T-helper 1 cell treated with Interleukin-12 subunit alpha and Interleukin-12 subunit beta and Interleukin-4 antibody, amounts not matched to agents 30 ng/mL and 1 ng/mL, for 36 hours (primary cell): ENCODE results near the gene ORAI2. TPM values are rescaled to one million over a fixed set of nuclear protein-coding genes. Genes with fewer than 3 reads are reported as not detected.
"Not testable (repeated sequence)": the region's sequence is repeated elsewhere in the genome, so short reads cannot be mapped to it uniquely, and the experiment has no call there.

ENCODE experiments used
- intact Hi-C: fragments of 100-400 bp; cut with micrococcal nuclease; formaldehyde crosslinking; loops from one replicate; pipeline ENCODE4 v1.15.1; 2024
- total RNA-seq: library from RNA; stranded (reverse); gene quantifications from 2 replicates; pipeline ENCODE4 v1.2.3, GENCODE V29; 2022

Gene ORAI2
- total RNA-seq, 1 donor from 2014 or later: 82.5 TPM

DNA sequence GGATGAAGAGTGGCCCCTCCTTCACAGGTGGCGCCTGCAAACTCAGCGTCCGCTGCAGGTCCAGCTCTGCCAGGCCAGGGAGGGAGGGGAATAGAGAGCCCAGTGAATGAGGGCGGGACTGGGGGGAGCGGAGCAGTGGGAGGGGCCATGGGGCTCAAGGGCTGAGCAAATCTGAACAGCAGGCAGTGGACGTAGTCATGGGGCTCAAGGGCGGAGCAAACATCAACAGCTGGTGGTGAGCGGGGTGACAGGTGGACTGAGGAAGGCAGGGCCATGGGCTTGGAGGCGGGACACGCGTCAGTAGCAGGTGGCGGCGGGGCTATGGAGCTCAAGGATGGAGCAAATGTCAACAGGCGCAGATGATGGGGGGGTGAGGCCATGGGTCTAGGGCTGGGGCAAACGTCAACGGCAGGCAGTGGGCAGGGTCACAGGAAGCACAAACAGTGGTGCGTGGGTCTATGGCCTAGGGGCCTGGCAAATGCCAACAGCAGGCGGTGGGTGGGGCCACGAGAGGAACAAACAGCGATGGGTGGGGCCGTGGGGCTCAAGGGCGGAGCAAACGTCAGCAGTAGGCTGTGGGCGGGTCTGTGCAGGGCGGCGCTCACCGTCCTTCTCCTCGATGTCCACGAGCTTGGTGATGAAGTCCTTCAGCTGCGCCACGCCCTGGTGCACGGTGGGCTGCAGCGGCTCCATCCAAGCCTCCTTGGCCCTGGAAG is 60.0 kb downstream of the ORAI2 start:
- intact Hi-C loops: not testable (repeated sequence)

DNA sequence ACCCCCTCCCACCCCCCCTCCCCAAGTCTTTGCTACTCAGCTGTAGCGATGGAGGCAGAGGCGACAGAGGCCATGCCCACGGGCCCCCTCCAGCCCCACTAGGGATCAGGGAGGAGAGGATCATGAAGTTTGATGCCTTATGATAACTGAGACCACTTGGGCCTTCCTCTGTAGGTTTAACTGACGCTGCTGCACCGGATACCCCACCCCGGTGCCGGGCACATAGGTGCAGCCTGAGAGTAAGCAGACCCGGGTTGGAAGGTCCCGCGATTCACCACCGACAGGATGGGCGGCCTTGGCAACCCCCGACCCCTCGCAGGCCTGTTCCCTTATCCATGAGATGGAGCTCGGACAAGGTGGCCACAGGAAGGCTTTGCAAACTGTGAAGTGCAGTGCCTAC is 60.7 kb downstream of the ORAI2 start:
- intact Hi-C loops: not testable (repeated sequence)

DNA sequence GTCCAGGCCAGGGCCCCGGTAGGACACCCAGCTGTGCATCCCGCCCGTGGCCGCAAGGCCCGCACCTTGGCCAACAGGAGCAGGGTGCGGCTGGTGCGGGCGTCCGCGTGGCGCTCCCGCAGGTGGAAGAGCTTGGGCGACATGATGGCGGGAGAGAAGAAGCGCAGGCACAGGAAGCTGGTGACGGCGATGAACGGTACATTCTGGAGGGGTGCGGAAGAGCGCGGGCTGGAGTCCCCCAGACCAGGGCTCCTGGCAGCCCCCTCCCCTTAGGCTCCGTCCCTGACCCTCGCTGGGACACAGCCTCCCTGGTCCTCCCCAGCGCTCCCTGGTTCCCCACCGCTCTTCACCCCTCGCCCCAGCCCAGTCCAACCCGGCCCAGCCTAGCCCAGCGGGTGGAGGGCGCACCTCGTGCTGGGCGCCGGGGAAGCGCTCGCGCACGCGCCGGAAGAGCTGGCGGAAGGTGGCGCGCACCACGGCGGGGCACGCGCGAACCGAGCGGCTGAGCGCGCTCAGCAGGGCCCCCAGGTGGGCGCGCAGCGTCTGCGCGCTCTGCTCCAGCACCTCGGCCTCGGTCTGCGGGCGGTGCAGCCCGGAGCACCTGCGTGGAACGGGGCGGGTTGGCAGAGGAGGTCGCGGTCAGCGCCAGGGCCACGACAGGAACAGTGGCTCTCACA is 61.2 kb downstream of the ORAI2 start:
- intact Hi-C loops: not testable (repeated sequence)

DNA sequence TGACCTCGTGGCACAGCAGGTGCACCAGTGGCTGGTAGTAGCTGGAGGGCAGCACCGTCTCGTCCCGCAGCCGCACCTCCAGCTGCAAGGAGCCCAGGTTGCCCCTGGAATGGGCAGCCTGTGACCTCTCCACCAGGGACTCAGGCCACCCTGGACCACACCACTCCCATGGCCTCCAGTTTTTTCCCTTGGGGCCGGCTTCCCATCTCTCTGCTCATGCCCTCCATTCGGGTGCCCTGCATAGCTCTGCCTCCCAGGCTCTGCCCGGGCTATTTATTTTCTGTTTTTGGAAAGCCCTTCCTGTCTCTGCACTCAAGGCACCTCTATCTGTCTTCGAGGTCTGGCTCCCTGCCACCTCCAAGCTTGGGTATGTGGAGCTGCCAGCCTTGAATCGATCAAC is 63.5 kb downstream of the ORAI2 start:
- intact Hi-C loops: not testable (repeated sequence)

DNA sequence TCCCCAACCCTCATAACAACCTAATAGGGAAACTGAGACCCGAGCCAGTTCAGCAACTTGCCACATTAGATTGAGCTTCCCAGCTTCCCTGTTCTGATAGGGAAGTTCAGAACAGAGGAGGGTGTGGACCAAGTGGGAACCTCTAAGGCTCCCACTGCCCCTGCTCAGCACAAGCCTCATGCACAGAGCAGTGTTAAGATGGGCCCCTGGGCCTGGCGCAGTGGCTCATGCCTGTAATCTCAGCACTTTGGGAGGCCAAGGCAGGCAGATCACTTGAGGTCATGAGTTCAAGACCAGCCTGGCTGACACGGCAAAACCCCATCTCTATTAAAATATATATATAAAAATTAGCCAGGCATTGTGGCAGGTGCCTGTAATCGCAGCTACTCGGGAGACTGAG is 63.9 kb downstream of the ORAI2 start:
- intact Hi-C loops: not testable (repeated sequence)

DNA sequence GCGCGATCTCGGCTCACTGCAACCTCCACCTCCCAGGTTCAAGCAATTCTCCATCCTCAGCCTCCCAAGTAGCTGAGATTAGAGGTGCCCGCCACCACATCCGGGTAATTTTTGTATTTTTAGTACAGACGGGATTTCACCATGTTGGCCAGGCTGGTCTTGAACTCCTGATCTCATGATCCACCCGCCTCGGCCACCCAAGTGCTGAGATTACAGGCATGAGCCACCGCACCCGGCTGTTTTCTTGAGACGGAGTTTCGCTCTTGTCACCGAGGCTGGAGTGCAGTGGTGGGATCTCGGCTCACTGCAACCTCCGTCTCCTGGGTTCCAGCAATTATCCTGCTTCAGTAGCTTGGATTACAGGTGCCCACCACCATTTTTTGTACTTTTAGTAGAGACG is 64.9 kb downstream of the ORAI2 start:
- intact Hi-C loops: not testable (repeated sequence)

DNA sequence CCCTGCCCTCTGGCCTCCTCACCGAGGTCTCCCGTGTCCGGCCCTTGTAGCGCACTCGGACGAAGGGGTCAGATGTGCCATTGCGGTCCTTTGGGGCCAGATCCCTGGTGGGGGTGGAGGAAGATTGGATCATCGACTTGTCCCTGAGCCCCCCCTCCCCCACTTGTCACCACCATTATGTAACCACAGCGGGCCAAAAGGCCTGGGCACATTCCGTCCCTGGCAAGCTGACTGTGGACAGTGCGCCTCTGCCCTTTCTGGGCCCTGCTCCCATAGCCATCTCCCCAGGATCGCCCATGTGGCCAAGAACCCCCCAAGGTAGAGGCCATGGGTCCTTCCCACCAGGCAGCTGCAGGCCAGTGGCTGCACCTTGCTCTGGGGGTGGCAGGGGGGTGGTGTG is 69.8 kb downstream of the ORAI2 start:
- intact Hi-C loops: not testable (repeated sequence)

DNA sequence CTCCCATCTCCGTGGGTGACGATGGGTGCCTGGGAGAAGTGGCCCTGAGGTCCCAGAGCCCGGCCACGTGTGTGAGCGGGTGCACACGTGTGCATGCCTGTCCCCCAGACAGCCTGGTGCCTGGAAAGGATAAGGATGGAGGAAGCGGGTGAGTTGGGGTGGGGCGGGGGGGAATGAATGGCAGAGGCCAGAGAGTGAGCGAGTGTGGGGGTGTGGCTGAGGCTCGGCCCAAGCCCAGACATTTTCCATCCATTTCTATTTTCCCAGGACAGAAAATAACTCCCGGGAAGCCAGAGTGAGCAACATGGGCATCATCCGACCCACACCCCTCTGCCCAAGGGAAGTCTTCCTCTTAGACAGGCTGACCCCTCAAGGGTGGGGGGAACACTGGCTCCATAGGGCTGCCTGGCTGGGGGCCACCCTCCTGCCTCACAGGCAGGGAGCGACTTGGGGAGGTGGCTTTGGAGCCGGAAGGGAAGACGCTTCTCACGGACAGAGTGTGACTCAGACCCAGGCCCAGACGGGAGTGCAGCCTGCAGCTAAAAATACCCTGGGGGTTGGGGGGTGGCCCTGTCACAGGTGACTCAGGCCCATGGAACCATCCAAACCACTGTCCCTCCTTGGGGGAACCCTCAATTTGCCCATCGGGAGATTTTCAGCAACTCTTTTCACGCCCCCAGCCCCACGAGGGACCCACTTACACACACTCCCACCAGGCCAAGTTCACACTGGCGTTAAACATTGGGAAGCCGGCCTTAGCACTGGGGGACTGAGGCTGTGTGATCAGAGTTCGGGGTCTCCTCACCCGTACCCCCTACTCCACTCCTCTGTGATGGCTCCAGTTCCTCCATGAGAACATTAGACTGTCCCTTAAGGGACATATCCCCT is 72.2 kb downstream of the ORAI2 start:
- intact Hi-C loops: not testable (repeated sequence)

Other genes with a start within 250 kb of the ORAI2 start
- 1.3 TPM in 2 replicates for gene SH2B2, start 146.7 kb upstream of the ORAI2 start, total RNA-seq
- not detected in 2 replicates for gene SPDYE6, start 77.1 kb upstream of the ORAI2 start, total RNA-seq
- 27.1 and 27.4 TPM in 2 replicates for gene PRKRIP1, start 37.2 kb upstream of the ORAI2 start, total RNA-seq
- gene ALKBH4, start 31.3 kb downstream of the ORAI2 start, total RNA-seq: 10.3 and 11.4 TPM in 2 replicates
- gene LRWD1, start 31.4 kb downstream of the ORAI2 start, total RNA-seq: 27.3 and 30.7 TPM in 2 replicates
- 46.6 and 47.9 TPM in 2 replicates for gene POLR2J, start 45.3 kb downstream of the ORAI2 start, total RNA-seq
- gene RASA4B, start 84.2 kb downstream of the ORAI2 start, total RNA-seq: 11.3 and 16.1 TPM in 2 replicates
- gene UPK3BL2, start 110.1 kb downstream of the ORAI2 start, total RNA-seq: 25.7 and 29.3 TPM in 2 replicates
- 0.12 TPM in 1 of 2 replicates, not detected in the other for gene SPDYE2, start 117.7 kb downstream of the ORAI2 start, total RNA-seq
- gene POLR2J3, start 139.0 kb downstream of the ORAI2 start, total RNA-seq: 63.1 and 67.8 TPM in 2 replicates
- gene RASA4, start 183.2 kb downstream of the ORAI2 start, total RNA-seq: 35.6 and 35.7 TPM in 2 replicates
- gene UPK3BL1, start 209.2 kb downstream of the ORAI2 start, total RNA-seq: 16.0 and 19.1 TPM in 2 replicates
- not detected in 2 replicates for gene SPDYE2B, start 216.7 kb downstream of the ORAI2 start, total RNA-seq
- 20.3 and 20.4 TPM in 2 replicates for gene POLR2J2, start 238.1 kb downstream of the ORAI2 start, total RNA-seq